ENCODE data around the gene MESD. TPM values are rescaled to one million over a fixed set of nuclear protein-coding genes. Genes with fewer than 3 reads are reported as not detected.

Gene MESD
- total RNA-seq (10 to 100 TPM; 24.2 to 28.2 TPM), polyA plus RNA-seq (ENCODE audit: insufficient read length in 6 of 6) (10 to 100 TPM; 40.0 to 44.1 (median 43.0) TPM)
- long read RNA-seq, donor 1, full-length matches to known transcripts: 48 of 54 reads
- long read RNA-seq, donor 1, partial matches to known transcripts: 6 of 54 reads
- long read RNA-seq, donor 1, other reads (novel, unspliced or antisense): 0 of 54 reads
- long read RNA-seq, donor 2, full-length matches to known transcripts: 54 of 142 reads
- long read RNA-seq, donor 2, partial matches to known transcripts: 88 of 142 reads
- long read RNA-seq, donor 2, other reads (novel, unspliced or antisense): 0 of 142 reads
- long read RNA-seq, donor 3, full-length matches to known transcripts: 27 of 27 reads
- long read RNA-seq, donor 3, partial matches to known transcripts: 0 of 27 reads
- long read RNA-seq, donor 3, other reads (novel, unspliced or antisense): 0 of 27 reads
- long read RNA-seq, donor 4, full-length matches to known transcripts: 47 of 58 reads
- long read RNA-seq, donor 4, partial matches to known transcripts: 7 of 58 reads
- long read RNA-seq, donor 4, other reads (novel, unspliced or antisense): 4 of 58 reads
- long read RNA-seq, donor 5, full-length matches to known transcripts: 35 of 35 reads
- long read RNA-seq, donor 5, partial matches to known transcripts: 0 of 35 reads
- long read RNA-seq, donor 5, other reads (novel, unspliced or antisense): 0 of 35 reads
- long read RNA-seq, donor 6, full-length matches to known transcripts: 34 of 39 reads
- long read RNA-seq, donor 6, partial matches to known transcripts: 5 of 39 reads
- long read RNA-seq, donor 6, other reads (novel, unspliced or antisense): 0 of 39 reads
- long read RNA-seq, donor 7, full-length matches to known transcripts: 24 of 24 reads
- long read RNA-seq, donor 7, partial matches to known transcripts: 0 of 24 reads
- long read RNA-seq, donor 7, other reads (novel, unspliced or antisense): 0 of 24 reads
- long read RNA-seq, donor 8, full-length matches to known transcripts: 35 of 35 reads
- long read RNA-seq, donor 8, partial matches to known transcripts: 0 of 35 reads
- long read RNA-seq, donor 8, other reads (novel, unspliced or antisense): 0 of 35 reads
- long read RNA-seq, donor 9: 0 reads
- long read RNA-seq, donor 10, full-length matches to known transcripts: 76 of 77 reads
- long read RNA-seq, donor 10, partial matches to known transcripts: 1 of 77 reads
- long read RNA-seq, donor 10, other reads (novel, unspliced or antisense): 0 of 77 reads
- long read RNA-seq, donor 11: 0 reads
- long read RNA-seq, donor 12, full-length matches to known transcripts: 38 of 38 reads
- long read RNA-seq, donor 12, partial matches to known transcripts: 0 of 38 reads
- long read RNA-seq, donor 12, other reads (novel, unspliced or antisense): 0 of 38 reads

DNA sequence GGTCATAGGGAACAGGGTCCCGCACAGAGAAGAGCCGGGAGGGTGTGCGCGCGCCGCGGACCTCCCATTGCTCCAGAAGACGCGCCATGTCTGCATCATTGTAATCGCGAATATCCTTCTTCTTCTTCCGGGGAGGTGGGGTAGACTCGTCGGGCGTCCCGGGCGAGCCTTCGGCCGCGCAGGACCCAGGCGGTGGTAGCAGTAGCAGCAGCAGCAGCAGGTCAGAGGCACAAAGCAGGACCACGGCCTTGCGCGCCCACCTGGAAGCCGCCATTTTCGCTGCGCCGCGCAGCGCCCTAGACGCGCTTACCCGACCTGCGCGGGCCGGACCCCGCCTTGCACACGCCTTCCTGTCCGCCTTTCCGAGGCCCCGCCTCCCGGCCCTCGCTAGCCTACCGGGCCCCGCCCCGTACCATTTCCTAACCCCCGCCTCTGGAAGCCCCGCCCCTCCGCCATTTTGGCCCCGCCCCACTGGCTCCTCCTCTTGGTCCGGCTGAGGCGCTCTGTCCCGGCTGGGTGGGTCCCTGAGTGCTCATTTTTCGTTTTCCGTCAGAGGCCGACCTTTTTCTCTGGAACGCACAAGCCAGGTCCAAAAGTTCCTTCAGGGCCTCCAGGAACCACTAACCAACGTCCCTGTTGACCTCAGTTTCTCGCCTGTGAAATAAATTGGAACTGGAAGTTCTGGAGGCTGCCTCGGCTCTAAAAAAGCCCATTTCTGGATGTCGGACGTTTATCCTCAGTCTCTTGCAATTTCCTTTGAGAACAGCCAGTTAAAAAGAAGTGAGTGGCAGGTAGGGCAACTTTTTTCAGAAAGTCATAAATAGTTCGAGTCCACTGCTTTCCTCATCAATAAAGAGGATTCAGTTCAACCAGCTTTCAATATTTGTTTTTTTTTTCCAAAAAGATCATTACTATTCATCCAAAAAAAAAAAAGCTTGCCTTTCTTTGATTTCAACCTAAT, at the start of gene MESD:
Gene MESD, minus strand, starts transcription at position 302 of the 961 bp plus-strand sequence. Its CDS starts 28 bp downstream, at position 274.
- Histone ChIP-seq H3K27me3 (no peaks in the 10 kb centered on the region), H3K9me3 (no peaks in the 10 kb centered on the region), H3K4me3 (peak within 1 kb of the TSS; percentile 63 to 92), H3K27ac (peak within 1 kb of the TSS; percentile 91 to 93), H3K36me3 (no peaks in the 10 kb centered on the region), H3K4me1 (peaks cover 17 to 70% of the 10 kb centered on the region in 2 donors)
- no peak for TF ChIP-seq CTCF (IDR thresholded peaks at IDR 0.05)
- intact Hi-C loops (cut with DNase I): loop anchor here in 1 of 2 donors (10.0 kb wide), 1 partner anchor 275 kb away; no protein-coding TSS in a partner anchor
- ATAC-seq (peak; percentile 99), DNase-seq (peak; percentile 95 to 100 (median 98))

- H3K4me3 ChIP-seq: no peak overlapping the region
- H3K36me3 ChIP-seq: no peaks in the 10 kb centered on the region
- no peaks in the 10 kb centered on the region for H3K27me3 ChIP-seq
- H3K4me1 ChIP-seq: peaks cover 0 to 10% of the 10 kb centered on the region in 2 donors
- DNase-seq (peak in 2 of 4 donors; percentile 28 to 34), ATAC-seq (peak; percentile 93)
- peak overlapping the region; percentile 18 to 46 for H3K27ac ChIP-seq
- no peak for TF ChIP-seq CTCF (IDR thresholded peaks at IDR 0.05)
- intact Hi-C loops (cut with DNase I): no loop called here
- H3K9me3 ChIP-seq: no peaks in the 10 kb centered on the region
Observed at GRCh38 chr15:81038975-81039607, 49.5 kb upstream of the MESD start.

DNA sequence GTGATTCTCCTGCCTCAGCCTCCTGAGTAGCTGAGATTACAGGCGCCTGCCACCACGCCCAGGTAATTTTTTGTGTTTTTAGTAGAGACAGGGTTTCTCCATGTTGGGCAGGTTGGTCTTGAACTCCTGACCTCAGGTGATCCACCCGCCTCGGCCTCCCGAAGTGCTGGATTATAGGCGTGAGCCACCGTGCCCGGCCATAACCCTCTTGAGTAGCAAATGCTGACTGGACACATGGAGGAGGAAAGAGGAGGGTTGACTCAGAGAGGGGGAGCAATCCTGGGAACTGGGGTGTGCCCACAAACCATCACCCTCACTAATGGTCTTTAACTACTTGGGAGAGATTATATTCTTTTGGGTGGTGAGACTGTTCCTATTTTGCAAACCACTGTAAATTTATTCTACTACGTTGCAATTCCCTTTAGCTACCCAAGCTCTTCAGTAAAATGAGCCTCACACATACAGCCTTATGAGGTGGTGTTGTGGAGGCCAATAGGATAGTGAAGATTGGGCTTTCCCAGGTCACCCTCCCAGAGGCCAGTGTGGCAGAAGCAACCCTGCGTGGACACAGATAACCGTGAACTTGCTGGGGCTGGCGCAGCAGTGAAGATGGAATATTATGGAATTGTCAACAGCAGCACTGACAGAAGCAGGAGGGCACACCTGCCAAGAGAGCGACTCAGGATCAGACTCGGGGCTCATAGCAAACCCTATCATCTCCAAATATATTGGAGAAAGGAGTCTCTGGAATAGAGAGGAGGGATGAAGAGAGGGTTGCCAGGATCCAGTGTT, 48.5 kb upstream of the MESD start:
- Histone ChIP-seq H3K9me3 (no peaks in the 10 kb centered on the region), H3K36me3 (no peaks in the 10 kb centered on the region), H3K4me1 (peaks cover 0 to 13% of the 10 kb centered on the region in 2 donors), H3K27me3 (no peaks in the 10 kb centered on the region), H3K27ac (peak overlapping the region in 1 of 2 donors; percentile 46), H3K4me3 (no peak overlapping the region)
- TF ChIP-seq CTCF (IDR thresholded peaks at IDR 0.05): no peak
- no peak for DNase-seq
- no peak for ATAC-seq
- intact Hi-C loops (cut with DNase I): no loop called here
